Left renal cortex interstitium (tissue), 4 donors: Measurements from ENCODE around the gene MSL1. TPM values are rescaled to one million over a fixed set of nuclear protein-coding genes. Genes with fewer than 3 reads are reported as not detected.

Experiments used
- DNase-seq, 4 donors: peaks; one replicate each; pipeline ENCODE4 v3.0.0-alpha.2; 2013; ENCODE audit warnings: low read depth in 4 of 4, low spot score in 2 of 4, missing footprints in 1 of 4
- polyA plus RNA-seq, 4 donors: library from polyadenylated mRNA; unstranded; fragments of 120-200 nt; gene quantifications; one replicate each; pipeline ENCODE4 v1.2.1, GENCODE V29; 2013; ENCODE audit not compliant: insufficient read length in 4 of 4

The MSL1 gene
- polyA plus RNA-seq, 4 donors: 126 to 181 (median 166) TPM

DNA sequence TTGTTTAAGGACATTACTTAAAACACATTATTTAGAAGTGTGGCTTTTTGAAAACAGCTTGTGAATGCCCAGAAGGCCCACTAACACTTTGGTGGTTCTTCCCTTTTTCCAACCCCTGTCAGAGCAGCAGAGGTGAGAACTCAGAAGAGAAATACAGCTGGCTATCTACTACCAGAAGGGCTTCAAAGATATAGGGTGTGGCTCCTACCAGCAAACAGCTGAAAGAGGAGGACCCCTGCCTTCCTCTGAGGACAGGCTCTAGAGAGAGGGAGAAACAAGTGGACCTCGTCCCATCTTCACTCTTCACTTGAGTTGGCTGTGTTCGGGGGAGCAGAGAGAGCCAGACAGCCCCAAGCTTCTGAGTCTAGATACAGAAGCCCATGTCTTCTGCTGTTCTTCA lies 48.6 kb downstream of the MSL1 start:
- no peak for DNase-seq

DNA sequence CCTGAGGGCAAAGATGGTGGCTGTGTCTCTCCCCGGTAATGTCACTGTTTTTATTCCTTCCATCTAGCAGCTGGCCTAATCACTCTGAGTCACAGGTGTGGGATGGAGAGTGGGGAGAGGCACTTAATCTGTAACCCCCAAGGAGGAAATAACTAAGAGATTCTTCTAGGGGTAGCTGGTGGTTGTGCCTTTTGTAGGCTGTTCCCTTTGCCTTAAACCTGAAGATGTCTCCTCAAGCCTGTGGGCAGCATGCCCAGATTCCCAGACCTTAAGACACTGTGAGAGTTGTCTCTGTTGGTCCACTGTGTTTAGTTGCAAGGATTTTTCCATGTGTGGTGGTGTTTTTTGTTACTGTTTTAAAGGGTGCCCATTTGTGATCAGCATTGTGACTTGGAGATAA lies 50.0 kb downstream of the MSL1 start:
- no peak for DNase-seq

GRCh38 chr17:40173091-40173777 lies 51.5 kb downstream of the MSL1 start:
- DNase-seq: no peak

- no peak for DNase-seq
Measured at GRCh38 chr17:40173778-40174135, 52.0 kb downstream of the MSL1 start.

- no peak for DNase-seq
Measured at GRCh38 chr17:40174514-40174913, 52.7 kb downstream of the MSL1 start.

DNA sequence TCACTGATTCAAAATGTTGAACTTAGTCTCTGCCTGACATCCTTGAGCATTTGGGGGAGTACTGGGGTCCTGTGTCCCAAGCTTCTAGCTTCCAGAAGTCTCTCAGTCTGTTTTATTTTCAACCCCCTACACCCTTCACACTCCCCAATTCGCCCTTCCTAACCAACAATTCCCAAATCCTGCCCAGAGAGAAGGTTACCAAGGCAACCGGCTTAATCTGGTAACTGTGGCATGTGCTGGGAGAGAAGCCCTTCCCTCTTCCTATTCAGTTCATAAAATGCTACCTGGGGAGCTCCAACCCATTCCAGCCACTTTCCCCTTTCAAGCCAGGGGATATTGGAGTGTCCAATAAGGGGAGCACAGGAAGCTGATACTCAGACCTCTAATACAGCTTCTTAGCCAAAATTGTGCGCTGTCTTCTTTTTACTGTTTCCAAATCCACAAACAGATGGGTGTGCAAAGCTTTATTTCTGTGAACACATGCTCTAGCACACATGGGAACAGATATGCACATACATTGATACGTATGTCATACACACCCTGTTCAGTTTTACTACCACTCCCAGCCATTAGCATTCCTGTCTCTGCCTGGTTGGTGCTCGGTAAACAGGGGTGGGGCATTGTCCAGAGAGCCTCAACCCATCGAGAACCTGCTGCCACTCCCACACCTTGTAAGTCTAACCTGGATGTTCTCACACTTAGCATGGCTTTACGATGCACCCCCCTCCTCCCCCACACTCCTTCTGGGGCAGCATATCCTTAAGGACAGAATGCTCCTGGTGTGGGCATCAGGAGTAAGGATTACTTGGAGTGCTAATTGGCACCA lies 54.4 kb downstream of the MSL1 start:
- DNase-seq: no peak

DNA sequence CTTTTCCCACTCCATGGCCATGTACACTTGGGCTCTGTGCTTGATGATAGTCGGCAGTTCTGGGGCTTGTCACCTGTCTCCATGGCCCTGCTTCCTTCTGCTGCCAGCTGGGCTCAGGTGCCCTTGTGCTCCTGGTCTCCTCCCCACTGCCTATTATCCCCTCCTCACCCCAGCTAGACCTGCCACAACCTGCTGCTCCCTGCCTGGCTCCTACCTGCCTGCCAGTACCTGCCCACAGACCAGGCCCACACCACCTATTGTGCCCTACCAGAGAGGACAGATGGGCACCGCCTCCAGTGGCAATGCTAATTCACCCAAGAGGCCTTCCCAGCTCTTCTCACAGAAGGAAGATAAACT lies 55.0 kb downstream of the MSL1 start:
- DNase-seq: no peak

DNA sequence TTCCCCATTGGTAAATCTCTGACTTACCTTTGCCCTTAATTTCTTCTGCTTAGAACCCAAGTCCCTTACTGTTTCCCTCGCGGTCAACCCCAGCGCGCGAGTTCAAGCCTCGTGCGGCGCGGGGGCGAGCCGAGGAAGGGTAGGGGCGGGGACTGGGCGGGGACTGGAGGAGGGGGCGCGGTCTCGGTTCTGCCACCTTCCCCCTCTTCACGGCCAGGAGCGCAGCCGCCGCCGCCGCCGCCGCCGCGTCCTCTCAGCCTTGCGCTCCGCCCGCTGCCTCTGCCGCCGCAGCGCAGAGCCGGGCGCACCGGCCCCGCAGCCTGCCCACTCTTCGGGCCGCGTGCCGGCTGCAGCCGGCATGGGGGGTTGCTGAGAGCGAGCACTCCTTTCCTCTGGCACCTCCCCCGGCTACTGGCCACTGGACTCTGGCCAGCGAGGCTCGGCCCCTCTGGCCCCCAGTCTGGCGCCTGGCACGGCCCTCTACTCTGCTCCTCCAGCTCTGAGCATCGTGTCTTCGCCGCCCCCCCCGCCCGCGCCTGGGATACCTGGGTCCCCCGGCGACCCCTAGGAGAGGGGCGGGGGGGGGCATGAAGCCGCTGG lies 55.6 kb downstream of the MSL1 start, which contains the start of gene RAPGEFL1:
Gene RAPGEFL1 (plus strand): TSS at position 196 of the 600 bp plus-strand sequence. CDS start 392 bp downstream, at position 588.
- DNase-seq: peak in 2 of 4 donors; percentile 49 to 51

- DNase-seq: no peak
Measured at GRCh38 chr17:40178021-40178601, 56.3 kb downstream of the MSL1 start.

DNA sequence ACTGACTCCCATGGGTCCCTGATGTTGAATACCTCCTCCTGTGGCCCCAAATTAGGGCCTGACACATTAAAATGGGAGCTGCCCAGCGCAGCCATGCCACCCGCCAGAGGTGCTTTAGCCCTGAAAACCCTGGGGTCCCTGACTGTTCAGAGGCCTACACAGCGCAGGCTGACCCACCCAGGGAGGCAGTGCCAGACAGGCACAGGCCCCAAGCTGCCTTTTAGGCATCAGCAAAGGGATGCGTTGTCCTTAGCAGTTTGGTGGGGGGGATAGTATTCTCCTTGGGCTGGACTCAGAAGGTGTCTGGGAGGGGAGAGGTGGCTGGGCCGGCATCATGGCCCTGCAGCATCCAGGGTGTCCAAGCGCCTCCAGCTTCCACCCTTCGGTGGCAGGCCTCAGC lies 56.9 kb downstream of the MSL1 start:
- no peak for DNase-seq

DNA sequence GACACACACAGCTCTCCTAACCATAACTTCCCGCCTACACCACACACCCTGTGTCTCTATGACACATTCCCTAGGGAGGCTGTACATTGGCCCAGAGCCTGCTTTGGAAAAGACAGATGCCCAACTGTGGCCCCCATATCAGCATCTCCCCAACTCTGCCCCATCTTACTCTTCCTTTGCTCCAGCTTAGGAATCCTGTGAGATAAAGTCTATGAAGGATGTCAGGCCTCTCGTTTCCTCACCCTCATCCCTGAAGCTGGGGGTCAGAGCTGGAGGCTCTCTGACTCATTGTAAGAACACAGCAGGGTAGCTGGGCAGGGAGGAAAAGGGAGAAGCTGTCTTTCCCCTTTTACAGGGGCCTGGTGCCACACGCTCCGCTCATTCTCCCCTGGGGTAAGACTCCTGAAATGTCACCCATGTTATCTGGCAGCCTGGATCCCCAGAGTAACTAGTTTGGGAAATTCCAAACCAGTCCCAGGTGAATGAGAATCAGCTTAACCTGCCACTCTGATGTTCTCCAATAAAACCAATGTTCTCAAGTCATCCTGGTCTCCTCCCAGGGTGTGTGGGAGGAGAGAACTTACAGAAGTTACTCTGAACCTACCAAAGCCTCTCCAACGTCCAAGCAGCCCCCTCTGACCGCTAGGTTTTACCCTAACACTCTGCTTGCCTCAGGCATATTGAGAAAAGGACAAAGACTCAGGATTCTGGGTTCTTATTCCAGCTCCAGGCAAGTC lies 58.3 kb downstream of the MSL1 start:
- no peak for DNase-seq

- DNase-seq: no peak
Measured at GRCh38 chr17:40180694-40181093, 58.9 kb downstream of the MSL1 start.

GRCh38 chr17:40181205-40181604 lies 59.4 kb downstream of the MSL1 start:
- no peak for DNase-seq

DNA sequence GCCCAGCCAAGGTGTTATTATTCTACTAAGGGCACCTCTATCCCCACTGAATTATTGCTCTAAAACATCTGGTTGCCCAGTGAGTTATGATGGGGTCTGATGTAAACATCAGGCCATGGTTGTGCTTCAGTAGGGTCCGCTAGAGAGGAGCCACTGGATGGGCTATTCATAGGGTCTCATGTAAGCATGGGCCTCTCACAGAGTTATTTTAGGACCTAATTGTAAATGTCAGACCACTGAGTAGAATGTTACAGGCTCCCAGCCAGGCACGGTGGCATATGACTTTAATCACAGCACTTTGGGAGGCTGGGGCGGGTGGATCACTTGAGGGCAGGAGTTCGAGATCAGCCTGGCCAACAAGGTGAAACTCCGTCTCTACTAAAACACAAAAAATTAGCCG lies 60.8 kb downstream of the MSL1 start:
- no peak for DNase-seq

Other genes with a start within 250 kb of the MSL1 start
- 10 to 100 TPM in 2 of 4 donors, 1 to 10 TPM in 2; 6.3 to 31.4 (median 19.2) TPM for gene GSDMB, start 203.3 kb upstream of the MSL1 start, polyA plus RNA-seq
- 100 to 1,000 TPM in 2 of 4 donors, 10 to 100 TPM in 2; 84.0 to 115 (median 96.1) TPM for gene ORMDL3, start 194.4 kb upstream of the MSL1 start, polyA plus RNA-seq
- under 1 TPM in 1 of 4 donors, not detected in 3; 0.17 TPM for gene LRRC3C, start 194.2 kb upstream of the MSL1 start, polyA plus RNA-seq
- 1 to 10 TPM in 3 of 4 donors, under 1 TPM in 1; 0.49 to 3.6 (median 2.0) TPM for gene GSDMA, start 159.0 kb upstream of the MSL1 start, polyA plus RNA-seq
- gene PSMD3, start 141.2 kb upstream of the MSL1 start, polyA plus RNA-seq: 100 to 1,000 TPM; 103 to 127 (median 117) TPM
- gene CSF3, start 106.5 kb upstream of the MSL1 start, polyA plus RNA-seq: not detected
- gene MED24, start 67.6 kb upstream of the MSL1 start, polyA plus RNA-seq: 100 to 1,000 TPM in 2 of 4 donors, 10 to 100 TPM in 2; 83.3 to 152 (median 114) TPM
- 10 to 100 TPM; 44.5 to 61.0 (median 57.8) TPM for gene THRA, start 59.0 kb upstream of the MSL1 start, polyA plus RNA-seq
- gene NR1D1, start 21.4 kb upstream of the MSL1 start, polyA plus RNA-seq: 1 to 10 TPM; 3.7 to 4.7 (median 3.7) TPM
- gene CASC3, start 18.6 kb downstream of the MSL1 start, polyA plus RNA-seq: 100 to 1,000 TPM in 2 of 4 donors, 10 to 100 TPM in 2; 88.0 to 124 (median 101) TPM
- 10 to 100 TPM in 2 of 4 donors, 1 to 10 TPM in 2; 6.3 to 17.1 (median 11.3) TPM for gene RAPGEFL1, start 55.5 kb downstream of the MSL1 start, polyA plus RNA-seq
- 10 to 100 TPM; 26.1 to 32.8 (median 29.1) TPM for gene WIPF2, start 97.3 kb downstream of the MSL1 start, polyA plus RNA-seq
- 10 to 100 TPM; 19.9 to 24.2 (median 23.3) TPM for gene CDC6, start 165.9 kb downstream of the MSL1 start, polyA plus RNA-seq
- 10 to 100 TPM; 35.1 to 42.9 (median 39.2) TPM for gene RARA, start 187.2 kb downstream of the MSL1 start, polyA plus RNA-seq
- gene GJD3, start 242.8 kb downstream of the MSL1 start, polyA plus RNA-seq: not detected